HT1080 (cell line): ENCODE measurements around the gene TSPEAR. TPM values are rescaled to one million over a fixed set of nuclear protein-coding genes. Genes with fewer than 3 reads are reported as not detected.
"Not testable (repeated sequence)": the region's sequence is repeated elsewhere in the genome, so short reads cannot be mapped to it uniquely, and the experiment has no call there.

Source experiments
- DNase-seq: peaks from one replicate; pipeline ENCODE4 v3.0.0-alpha.2; 2015; ENCODE audit warnings: low read depth
- total RNA-seq: library from RNA; depleted of rRNA; stranded (reverse); fragments of >200 nt; shearing (Covaris generic); gene quantifications from 2 replicates; pipeline ENCODE4 v1.2.3, GENCODE V29; 2014

Gene TSPEAR
- total RNA-seq, 1 experiment from 2014 or later: not detected

DNA sequence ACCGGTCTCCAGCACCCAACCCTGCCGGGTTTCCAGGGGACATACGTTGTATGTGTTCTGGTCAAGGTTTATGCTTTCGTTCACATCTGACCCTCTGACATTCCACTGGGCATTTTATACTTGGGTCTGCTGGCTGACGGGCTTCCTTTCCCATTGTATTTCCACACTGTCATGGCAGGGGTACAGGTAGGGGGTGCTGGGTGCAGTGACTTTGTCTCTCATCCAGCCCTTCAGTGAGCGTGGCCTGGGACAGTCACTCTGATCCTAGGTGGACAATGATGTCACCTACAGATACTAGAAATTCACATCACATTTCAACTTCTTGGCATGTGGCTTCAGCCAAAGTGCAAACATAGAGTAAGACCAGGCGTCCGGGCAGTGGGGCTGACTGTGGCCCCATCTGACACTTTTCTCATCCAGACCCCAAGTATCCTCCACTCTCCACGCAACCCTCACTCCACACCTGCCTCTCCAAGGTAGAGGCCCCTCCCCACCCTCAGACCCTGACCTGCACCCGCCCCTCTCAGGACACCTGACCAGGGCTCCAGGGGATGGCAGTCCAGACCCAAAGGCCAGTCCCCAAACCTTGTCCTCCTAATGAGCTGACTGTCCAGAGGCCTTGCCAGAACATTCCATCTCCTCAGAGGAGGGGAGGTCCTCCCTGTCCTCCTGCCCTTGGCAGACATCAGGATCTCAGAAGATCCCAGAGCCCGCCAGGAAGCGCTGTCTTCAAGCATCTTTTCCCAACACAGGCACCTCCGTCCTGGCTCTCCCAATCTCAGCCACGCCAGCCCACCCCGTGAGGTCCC is 75.0 kb downstream of the TSPEAR start:
- DNase-seq: no peak

DNA sequence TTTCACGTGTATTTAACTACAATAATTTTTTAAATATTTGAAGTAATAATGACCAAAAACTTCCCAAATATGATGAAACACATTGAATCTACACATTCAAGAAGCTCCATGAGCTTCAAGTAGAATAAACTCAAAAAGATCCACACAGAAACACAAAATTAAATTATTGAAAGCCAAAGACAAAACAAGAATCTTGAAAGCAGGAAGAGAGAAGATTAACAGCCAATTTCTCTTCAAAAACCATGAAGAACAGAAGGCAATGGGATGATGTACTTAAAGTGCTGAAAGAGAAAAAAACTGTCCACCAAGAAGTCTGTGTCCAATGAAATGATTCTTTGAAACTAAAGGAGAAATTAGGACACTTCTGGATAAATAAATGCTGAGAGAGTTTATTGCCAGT is 79.3 kb downstream of the TSPEAR start:
- DNase-seq: no peak

DNA sequence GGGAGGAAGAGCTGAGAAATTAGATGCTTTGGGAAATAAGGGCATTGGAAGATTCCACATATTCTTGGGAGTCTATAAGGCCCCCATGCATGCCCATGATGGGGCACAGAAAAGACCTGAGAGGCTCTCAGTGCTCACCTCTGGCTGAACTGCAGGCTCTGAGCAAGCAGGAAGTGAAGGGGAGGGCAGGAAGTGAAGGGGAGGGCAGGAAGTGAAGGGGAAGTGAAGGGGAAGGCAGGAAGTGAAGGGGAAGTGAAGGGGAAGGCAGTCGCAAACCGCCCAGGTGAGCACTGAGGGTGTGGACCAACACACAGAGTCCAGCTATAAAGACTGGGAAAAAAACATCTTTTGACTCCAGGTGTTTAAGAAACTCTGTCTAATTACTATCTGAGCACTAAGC is 80.9 kb downstream of the TSPEAR start:
- DNase-seq: no peak

DNA sequence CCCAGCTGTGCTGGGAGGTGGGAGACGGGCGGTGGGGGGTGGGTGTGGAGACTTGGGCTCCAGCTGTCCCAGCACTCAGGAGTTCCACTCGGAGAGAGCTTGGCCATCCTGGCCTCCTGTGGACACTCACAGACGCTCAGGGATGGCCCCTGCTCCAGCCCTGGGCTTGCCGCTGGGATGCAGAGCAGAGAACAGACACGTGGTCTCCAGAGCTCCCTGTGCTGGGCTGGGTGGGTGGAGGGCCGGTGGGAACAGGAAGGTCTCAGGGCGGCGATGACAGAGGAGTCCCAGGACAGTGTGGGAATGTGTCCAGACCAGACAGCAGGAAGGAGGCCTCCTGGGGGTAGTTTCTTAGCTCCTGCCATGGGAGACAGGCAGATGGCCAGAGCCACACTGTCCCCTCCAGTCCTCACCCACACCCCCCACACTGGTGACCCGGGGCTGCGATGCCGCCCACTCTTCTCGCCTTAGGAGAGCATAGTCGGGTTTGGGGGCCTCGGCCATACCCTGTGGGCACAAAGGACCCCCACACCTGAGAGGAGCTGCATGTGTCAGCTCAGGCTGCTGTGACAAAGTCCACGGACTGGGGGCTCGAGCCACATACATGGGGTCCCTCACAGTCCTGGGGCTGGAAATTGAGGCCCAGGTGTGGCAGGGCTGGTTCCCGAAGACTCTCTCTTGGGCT is 82.5 kb downstream of the TSPEAR start:
- no peak for DNase-seq

DNA sequence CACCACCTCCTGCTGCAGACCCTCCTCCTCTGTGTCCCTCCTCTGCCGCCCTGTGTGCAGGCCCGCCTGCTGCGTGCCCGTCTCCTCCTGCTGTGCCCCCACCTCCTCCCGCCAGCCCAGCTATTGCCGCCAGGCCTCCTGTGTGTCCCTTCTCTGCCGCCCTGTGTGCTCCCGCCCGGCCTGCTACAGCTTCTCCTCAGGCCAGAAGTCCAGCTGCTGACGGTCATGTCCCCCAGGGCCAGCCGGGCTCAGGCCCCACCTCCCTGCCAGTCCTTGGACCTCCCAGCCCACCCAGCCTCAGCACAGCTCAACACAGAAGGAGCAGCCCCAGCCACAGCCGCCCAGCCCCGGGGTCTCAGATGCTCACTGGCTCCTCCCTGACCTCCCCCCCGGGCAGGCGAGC is 83.5 kb downstream of the TSPEAR start:
- not testable (repeated sequence) for DNase-seq

DNA sequence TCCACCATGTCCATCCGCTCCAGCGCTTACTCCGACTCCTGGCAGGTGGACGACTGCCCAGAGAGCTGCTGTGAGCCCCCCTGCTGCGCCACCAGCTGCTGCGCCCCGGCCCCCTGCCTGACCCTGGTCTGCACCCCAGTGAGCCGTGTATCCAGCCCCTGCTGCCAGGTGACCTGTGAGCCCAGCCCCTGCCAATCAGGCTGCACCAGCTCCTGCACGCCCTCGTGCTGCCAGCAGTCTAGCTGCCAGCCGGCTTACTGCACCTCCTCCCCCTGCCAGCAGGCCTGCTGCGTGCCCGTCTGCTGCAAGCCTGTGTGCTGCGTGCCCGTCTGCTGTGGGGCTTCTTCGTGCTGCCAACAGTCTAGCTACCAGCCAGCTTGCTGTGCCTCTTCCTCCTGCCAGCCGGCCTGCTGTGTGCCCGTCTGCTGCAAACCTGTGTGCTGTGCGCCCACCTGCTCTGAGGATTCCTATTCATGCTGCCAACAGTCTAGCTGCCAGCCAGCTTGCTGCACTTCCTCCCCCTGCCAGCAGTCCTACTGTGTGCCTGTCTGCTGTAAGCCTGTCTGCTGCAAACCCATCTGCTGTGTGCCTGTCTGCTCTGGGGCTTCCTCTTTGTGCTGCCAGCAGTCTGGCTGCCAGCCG is 84.1 kb downstream of the TSPEAR start:
- not testable (repeated sequence) for DNase-seq

DNA sequence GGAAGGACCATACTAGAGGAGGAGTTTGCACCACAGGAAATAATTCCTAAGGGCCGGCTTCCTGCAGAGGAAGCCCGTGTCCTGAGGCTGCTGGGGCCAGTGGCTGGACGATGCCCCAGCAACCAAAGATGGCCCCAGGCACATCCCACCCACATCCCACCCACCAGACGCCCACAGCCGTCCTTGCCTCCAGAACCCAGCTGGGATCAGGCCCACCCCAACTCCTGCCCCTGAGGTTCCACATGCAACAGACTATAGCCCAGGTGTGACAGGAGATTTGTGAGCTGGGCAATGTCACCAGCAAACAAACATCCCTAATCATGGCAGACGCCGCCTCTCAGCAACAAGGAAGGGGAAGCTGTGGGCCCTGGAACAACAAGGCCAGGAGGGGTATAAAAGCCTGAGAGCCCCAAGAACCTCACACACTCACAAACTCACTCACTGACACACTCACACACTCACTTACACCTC is 84.7 kb downstream of the TSPEAR start, which contains the start of gene KRTAP10-9:
Gene KRTAP10-9, plus strand, starts transcription at position 421 of the 471 bp plus-strand sequence. CDS start 79 bp downstream, outside the sequence.
- no peak for DNase-seq

DNA sequence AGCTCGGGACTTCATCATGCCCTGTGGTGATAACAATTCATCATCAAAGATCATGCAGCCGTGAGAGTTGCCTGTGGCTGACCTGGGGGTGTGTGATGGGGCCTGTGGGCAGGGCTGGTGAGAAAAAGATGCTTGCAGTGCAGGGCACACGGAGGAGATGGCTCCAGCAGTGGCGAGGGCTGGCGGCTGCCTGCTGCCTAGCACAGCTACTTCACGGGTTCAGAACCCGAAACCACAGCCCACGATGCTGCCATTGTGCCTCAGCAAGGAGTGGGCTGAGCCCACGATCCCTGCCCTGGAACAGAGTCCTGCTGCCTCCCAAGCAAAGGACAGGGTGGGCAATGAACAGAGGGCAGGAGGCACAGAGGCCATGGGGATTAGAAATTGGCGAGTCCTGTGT is 85.1 kb downstream of the TSPEAR start:
- no peak for DNase-seq

DNA sequence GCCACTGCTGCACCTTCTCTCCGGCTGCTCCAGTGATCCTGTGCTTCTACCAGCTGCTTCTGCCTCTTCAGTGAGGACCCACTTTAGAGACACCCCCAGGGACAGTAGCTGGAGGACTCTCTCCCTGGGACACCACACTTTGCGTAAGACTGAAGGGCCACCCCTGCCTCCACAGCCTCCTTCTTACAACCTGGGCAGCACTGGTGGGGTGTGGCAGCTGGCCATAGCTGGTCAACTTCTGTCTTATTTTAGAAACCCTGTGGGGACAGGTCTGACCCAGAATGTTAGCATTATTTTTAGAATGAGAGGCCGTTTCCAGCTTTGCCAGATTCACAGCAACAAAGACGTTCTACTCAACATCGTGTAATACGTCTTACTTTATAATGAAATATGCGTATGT is 85.6 kb downstream of the TSPEAR start:
- DNase-seq: no peak

DNA sequence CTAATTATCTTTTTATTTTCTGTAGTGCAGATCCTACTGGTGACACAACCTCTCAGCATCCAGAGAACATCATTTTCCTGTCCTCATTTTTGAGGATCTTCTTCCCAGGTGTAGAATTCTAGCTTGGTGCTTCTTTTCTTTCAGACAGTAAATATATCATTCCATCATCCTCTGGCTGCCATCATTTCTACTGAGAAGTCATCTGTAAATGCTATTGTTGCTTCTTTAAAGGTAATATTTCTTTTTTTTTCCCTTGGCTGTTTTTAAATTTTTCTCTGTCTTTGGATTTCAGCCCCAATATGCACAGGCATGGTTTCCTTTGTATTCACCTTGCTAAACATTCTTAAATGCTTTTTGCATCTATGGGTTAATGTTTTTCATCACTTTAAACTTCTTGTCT is 87.8 kb downstream of the TSPEAR start:
- DNase-seq: no peak

DNA sequence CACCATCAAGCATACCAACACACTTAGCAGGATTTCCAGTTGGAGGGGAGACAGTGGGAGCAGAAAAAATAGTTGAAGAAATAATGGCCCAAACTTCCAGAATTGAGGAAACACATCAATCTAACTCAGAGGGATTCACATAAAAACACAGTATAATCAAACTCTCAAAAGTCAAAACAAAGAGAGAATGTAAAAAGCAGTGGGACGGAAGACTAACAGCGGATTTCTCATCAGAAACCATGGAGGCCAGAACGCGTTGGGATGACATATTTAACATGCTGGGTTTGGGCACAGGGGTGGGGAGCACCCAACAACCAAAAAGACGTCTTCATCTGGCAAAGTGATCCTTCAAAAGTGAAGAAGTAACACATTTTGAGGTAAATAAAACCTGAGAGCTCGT is 91.5 kb downstream of the TSPEAR start:
- DNase-seq: no peak

DNA sequence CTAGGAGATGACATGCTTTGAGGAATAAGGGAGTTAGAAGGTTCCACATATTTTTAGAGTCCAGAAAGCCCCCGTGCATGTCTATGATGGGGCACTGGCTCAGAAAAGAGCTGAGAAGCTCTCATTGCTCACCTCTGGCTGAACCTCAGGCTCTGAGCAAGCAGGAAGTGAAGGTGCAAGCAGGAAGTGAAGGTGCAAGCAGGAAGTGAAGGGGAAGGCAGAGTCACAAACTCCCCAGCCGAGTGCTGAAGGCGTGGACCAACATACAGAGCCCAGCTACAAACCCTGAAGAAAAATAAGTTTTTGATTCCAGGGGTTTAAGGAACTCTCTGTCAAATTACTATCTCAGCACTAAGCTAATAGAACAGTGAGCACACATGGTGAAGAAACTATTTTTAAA is 92.5 kb downstream of the TSPEAR start:
- DNase-seq: no peak

DNA sequence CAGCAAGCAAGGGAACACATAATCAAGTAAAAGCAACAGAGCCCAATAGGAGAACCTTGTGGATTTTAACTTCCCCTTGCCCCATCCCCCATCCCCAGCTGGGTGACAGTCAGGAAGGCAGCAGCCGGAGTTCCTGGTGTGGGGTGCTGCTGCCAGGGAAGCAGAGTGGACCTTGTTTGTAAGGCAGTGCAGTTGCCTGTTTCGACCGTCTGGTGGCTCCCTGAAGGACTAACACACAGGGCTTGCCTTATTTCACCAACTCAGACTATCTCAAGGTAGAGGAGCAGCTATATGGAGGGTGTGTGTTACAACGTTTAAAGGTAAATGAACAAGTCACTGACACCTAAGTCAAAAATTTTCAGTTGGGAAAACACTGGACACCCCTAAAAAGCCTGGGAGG is 92.9 kb downstream of the TSPEAR start:
- no peak for DNase-seq

DNA sequence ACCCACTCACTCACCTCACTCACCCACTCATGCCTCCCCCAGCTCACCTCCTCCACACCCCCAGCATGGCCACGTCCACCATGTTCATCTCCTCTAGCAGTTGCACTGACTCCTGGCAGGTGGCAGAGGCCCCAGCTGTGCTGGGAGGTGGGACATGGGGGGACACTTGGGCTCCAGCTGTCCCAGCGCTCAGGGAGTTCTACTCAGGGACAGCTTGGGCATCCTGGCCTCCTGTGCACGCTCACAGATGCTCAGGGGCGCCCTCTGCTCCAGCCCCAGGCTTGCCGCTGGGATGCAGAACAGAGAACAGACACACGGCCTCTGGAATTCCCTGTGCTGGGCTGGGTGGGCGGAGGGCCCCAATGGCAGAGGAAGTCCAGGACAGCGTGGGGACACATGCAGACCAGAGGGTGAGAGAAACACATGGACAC is 94.3 kb downstream of the TSPEAR start:
- no peak for DNase-seq

DNA sequence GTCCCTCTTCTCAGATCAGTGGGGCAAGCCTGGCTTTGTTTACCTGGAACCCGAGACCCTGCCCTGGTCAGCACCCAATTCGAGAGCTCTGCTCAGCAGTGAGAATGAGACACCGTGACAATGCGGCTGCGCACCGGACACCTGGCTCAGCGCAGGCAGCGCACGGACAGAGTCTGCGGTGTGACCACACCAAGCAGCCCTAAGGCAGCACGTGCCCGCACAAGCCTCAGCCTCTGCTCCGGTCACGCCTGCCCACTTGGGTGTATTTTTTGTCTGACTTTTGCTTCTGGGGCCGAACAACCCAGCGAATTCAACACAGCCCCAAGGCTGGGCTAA is 94.8 kb downstream of the TSPEAR start:
- DNase-seq: no peak

DNA sequence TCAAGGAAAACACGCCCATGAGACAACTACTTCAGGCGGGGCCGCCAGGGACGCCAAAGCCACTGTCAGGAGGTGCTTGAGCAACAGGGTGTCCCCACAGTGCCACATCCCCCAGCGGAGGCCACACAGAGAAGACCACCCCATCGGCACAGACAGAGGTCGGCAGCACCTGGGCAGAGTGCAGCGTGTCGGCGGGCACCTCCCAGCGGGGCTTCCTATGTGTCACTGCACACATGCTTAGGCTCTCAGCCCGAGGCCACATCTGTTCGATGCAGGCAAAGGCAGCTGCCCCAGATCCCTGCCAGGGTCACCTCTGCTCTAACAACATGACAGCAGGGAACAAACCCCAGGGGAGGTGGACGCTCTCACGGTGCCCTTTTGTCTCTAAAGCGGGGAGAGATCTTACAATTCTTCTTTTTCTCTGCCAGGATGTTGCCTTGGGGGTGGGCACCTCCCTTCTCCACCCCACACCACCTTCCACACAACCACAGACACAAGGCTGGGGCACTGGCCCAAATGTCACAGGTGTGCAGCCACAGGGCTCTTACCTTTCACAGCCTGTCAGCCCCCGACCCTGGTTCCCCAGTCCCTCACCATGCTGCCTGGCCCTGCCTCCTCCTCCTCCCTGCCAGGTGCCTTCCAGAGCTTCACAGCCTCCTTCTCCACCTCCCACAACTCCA is 95.3 kb downstream of the TSPEAR start:
- no peak for DNase-seq

DNA sequence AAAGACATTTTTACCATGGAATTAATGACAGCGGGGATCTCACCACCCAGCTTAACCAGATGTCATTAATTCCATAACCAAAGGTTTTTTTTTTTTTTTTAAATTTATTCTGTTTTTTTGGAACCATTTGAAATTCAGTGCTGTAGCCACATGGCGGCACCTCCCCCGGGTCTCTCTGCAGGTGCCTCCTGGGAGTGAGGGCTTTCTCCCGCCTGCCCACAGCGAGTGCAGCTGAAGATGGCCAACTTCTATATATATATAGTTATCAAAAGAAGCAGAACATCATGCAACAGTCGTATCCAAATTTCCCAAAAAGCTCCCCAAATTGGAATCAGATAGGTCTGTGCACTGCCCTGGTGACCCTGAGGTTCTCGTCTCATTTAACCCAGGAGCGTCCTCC is 95.9 kb downstream of the TSPEAR start:
- no peak for DNase-seq

DNA sequence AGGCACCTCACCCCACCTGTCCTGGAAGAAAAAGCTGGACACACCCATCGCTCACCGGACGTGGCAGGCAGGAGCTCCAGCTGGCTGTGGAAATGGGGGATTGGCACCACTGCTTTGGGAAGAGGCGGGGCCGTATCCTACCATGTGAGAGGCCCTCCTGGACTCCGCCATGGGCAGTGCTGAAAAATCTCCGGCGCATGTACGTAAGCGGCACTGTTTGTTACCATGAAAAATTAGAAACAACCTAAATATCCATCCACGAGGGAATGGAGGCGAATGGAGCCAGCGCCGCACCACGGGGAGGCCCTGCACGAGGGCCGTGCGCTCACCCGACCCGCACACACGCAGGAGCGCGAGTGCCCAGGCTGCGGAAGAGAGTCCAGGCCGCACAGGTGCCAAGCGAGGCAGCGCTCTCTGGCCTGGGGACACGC is 96.4 kb downstream of the TSPEAR start:
- no peak for DNase-seq

DNA sequence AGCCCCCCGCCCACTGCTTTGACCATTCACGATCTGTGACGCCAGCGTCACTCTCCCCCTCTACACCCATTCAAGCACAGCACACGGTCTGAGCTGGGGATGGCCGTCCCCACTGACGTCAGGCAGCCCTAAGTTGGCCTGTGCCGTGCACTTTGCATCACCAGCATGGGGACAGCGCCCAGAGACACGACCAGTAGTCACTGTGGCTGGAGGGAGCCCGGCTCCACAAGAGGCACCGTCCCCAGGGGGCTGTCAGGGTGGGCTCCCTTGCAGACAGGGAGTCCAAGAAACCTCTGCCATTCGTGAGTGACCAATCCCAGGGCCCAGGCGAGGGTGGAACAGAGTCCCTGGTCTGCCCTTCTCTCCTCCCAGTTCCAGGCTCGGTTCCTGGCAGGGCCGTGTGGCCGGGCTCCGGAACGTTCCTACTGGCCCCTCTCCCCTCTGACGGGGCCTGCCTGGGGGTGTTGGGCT is 97.2 kb downstream of the TSPEAR start:
- no peak for DNase-seq

DNA sequence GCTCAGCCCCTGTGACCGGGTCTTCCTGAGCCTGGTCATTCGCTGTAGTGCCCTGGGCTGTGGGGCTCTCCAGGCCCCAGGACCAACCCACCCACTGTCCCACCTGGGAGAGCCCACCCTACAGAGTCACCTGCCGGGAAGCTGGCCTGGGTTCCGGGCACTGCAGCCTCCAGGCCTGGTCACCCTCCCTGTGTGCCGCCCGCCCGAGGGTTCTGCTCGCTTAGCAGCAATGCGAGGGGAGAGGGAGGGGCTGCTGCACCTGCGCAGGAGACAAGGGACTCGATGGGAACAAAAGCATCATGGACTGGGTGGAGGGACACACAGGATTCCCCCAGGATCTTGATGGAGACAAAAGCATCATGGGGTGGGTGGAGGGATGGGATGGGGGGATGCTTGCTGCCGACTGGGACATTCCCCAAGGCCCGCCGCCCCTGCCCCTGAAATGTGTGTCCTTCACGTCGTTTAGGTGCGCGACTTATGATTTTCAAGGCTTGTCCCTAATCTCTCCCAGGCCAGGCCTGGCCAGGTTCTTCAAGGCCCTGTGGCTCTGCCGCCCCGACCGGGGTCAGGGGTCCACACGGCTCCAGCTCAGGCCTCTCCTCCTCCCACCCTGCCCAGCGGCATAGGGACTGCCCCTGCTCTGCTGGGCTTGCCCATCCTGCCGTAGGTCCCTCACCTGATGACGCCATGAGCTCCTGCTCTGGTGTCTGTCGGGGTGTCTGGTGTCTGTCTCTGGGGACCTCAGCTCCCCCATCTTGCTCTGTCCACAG is 97.8 kb downstream of the TSPEAR start:
- DNase-seq: no peak
